OCI-LY3 (cell line): ENCODE measurements around the gene EFCAB8.

ENCODE experiments used
- H2AFZ ChIP-seq: fragments of 200-600, 300-600 bp; shearing (Covaris generic); 2 replicates; pipeline ENCODE4 v1.6.0; 2014; ENCODE audit warnings: antibody characterized with exemption, low read depth, low read length
- H3K27ac ChIP-seq: fragments of 200-600, 300-600 bp; sonication (generic); 2 replicates; pipeline ENCODE4 v1.5.1; 2014; ENCODE audit warnings: mild to moderate bottlenecking, low read length, moderate library complexity, mixed read lengths
- H3K27me3 ChIP-seq: fragments of 200-600, 300-600 bp; sonication (generic); 2 replicates; pipeline ENCODE4 v1.6.1; 2014; ENCODE audit warnings: low read depth, low read length, mixed read lengths
- H3K36me3 ChIP-seq: fragments of 200-600, 300-600 bp; sonication (generic); replicated peaks from 2 replicates; pipeline ENCODE3; 2014; ENCODE audit warnings: low read depth, low read length, mixed read lengths
- H3K4me1 ChIP-seq: fragments of 300-600, 200-600 bp; sonication (generic); 2 replicates; pipeline ENCODE4 v1.6.1; 2014; ENCODE audit warnings: low read length, mixed read lengths
- H3K4me2 ChIP-seq: fragments of 200-600, 300-600 bp; sonication (generic); 2 replicates; pipeline ENCODE4 v1.6.1; 2014; ENCODE audit warnings: low read length, mixed read lengths
- H3K4me3 ChIP-seq: fragments of 300-600, 200-600 bp; sonication (generic); 2 replicates; pipeline ENCODE4 v1.5.1; 2014; ENCODE audit warnings: antibody characterized with exemption, mild to moderate bottlenecking, low read length, moderate library complexity
- H3K79me2 ChIP-seq: fragments of 300-600, 200-600 bp; shearing (Covaris generic); 2 replicates; pipeline ENCODE4 v1.6.1; 2014; ENCODE audit warnings: mild to moderate bottlenecking, low read length, mixed read lengths
- H3K9ac ChIP-seq: fragments of 300-600, 200-600 bp; shearing (Covaris generic); 2 replicates; pipeline ENCODE4 v1.6.0; 2014; ENCODE audit warnings: mild to moderate bottlenecking, low read length, moderate library complexity
- H3K9me3 ChIP-seq: fragments of 200-600, 300-600 bp; shearing (Covaris generic); 2 replicates; pipeline ENCODE4 v1.6.1; 2014; ENCODE audit warnings: low read length, mixed read lengths; ENCODE audit not compliant: insufficient read depth
- H4K20me1 ChIP-seq: fragments of 200-600, 300-600 bp; sonication (generic); 2 replicates; pipeline ENCODE4 v1.6.1; 2016; ENCODE audit warnings: low read length, mixed read lengths; ENCODE audit not compliant: insufficient read depth
- EZH2phosphoT487 ChIP-seq: fragments of 200-600 bp; shearing (Covaris generic); IDR thresholded peaks from 2 replicates; pipeline ENCODE4 v1.6.1; 2018; ENCODE audit warnings: antibody characterized with exemption, mixed run types, low read depth
- TF ChIP-seq, protein P1 (sequence below): fragments of 200-600, 300-600 bp; sonication (generic); IDR thresholded peaks from 2 replicates; pipeline ENCODE4 v1.5.1; 2014; ENCODE audit warnings: antibody characterized with exemption, low read length, low read depth

Gene EFCAB8

DNA sequence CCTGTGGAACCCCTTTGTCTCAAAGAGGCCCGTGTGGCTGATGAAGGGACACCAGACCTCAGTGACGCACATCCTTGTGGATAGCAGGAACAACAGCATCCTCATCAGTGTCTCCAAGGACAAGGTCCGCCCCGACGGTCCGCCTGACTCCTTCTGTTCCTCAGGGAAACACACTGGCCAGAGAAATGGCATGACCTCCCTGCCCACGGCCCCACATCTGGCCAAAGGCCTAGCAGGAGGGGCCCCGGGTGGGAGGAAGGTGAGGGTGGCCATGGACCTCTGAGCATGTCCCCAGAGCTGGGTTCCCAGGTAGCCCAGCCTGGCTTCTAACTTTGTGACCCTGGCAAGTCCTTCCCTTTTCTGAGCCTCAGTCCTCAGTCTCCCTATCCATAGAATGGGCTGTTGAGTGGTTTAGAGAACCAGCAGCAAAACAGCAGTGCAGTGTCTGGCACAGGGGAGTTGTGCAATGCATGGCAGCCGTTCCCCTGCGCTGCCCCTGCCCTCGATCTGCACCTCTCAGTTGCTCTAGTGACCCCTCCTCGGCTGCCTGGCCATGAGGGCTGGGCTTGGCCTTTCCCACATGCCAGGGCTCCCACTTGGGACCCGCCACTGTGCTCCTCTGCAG, 48.3 kb downstream of the EFCAB8 start:
- Histone ChIP-seq H3K4me2 (no peak overlapping the region), H3K9ac (no peak overlapping the region), H3K4me1 (no peaks in the 10 kb centered on the region), H3K4me3 (no peak overlapping the region), H3K27ac (no peak overlapping the region), H2AFZ (no peak overlapping the region), H3K27me3 (no peaks in the 10 kb centered on the region), H3K79me2 (no peaks in the 10 kb centered on the region), H4K20me1 (no peaks in the 10 kb centered on the region), H3K36me3 (no peaks in the 10 kb centered on the region), H3K9me3 (no peaks in the 10 kb centered on the region)
- TF ChIP-seq EZH2phosphoT487: no peak
- TF ChIP-seq, protein P1, sequence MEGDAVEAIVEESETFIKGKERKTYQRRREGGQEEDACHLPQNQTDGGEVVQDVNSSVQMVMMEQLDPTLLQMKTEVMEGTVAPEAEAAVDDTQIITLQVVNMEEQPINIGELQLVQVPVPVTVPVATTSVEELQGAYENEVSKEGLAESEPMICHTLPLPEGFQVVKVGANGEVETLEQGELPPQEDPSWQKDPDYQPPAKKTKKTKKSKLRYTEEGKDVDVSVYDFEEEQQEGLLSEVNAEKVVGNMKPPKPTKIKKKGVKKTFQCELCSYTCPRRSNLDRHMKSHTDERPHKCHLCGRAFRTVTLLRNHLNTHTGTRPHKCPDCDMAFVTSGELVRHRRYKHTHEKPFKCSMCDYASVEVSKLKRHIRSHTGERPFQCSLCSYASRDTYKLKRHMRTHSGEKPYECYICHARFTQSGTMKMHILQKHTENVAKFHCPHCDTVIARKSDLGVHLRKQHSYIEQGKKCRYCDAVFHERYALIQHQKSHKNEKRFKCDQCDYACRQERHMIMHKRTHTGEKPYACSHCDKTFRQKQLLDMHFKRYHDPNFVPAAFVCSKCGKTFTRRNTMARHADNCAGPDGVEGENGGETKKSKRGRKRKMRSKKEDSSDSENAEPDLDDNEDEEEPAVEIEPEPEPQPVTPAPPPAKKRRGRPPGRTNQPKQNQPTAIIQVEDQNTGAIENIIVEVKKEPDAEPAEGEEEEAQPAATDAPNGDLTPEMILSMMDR: no peak

DNA sequence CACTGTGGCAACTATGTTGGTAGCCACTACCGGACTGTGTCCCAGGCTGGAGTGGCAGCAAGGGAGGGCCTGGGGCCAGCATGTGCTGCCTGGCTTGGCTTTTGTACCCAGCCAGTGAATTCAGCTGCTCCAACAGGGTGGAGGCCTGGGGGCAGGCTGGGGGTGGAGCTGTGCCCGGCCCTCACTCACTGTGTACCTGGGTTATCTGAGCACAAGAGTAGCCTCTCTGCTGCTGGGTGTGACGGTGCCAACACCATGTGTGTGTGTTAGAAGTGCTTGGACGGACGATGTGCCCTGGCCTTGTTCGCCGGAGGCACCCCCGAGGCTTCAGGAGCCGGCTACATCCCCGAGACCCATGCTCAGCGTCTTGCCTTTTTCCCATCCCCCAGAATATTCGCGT, 49.2 kb downstream of the EFCAB8 start:
- Histone ChIP-seq H4K20me1 (no peaks in the 10 kb centered on the region), H3K4me3 (no peak overlapping the region), H2AFZ (no peak overlapping the region), H3K79me2 (no peaks in the 10 kb centered on the region), H3K27ac (no peak overlapping the region), H3K4me1 (no peaks in the 10 kb centered on the region), H3K36me3 (no peaks in the 10 kb centered on the region), H3K9ac (no peak overlapping the region), H3K27me3 (no peaks in the 10 kb centered on the region), H3K9me3 (no peaks in the 10 kb centered on the region), H3K4me2 (no peak overlapping the region)
- TF ChIP-seq, protein P1: no peak
- TF ChIP-seq EZH2phosphoT487: no peak

DNA sequence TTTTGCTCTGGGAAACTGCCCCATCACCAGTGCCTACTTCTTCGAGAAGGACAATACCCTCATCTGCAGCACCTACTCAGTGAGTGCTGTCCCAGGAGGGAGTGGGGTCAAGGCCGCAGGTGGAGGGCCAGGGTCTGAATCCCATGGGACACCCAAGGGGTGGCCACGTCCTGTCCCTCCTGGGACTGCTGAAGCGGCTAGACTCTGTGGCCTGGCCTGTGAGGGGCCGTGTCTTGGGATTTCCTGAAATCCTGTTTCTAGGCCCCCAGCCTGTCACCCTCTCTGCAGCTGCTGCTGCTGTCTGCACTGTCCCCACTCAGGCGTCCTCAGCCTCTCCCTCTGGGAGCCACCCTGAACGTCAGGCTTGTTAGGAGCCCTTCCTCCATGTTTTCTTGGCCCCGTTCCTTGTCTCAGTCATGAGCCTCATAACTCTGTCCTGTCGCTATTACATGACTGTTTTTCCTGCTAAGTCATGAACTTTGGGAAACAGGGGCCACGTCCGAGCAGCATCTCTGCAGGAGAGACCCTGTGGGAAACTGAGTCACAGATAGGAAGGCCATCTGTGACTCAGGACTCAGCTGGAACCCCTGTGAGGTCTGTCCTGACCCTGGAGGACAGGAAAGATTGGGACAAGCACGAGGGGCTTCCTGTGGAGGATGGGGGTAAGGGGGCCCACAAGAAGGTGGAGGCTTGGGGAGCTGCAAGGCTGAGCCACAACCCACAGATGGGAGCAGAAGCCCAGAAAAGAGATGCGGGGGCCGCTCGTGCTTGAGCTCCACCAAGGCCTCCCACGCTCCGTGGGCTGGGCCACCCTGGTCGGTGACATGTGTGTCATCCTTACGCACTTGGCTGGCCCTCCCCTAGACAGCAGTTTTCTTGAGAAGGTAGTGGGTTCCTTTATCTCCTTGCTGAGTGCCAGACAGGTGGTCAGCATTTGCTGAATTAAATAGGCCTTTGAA, 49.9 kb downstream of the EFCAB8 start:
- Histone ChIP-seq H3K79me2 (no peaks in the 10 kb centered on the region), H3K4me1 (no peaks in the 10 kb centered on the region), H3K27ac (no peak overlapping the region), H3K36me3 (no peaks in the 10 kb centered on the region), H3K4me2 (no peak overlapping the region), H3K27me3 (no peaks in the 10 kb centered on the region), H2AFZ (no peak overlapping the region), H3K9ac (no peak overlapping the region), H4K20me1 (no peaks in the 10 kb centered on the region), H3K9me3 (no peaks in the 10 kb centered on the region), H3K4me3 (no peak overlapping the region)
- TF ChIP-seq, protein P1: no peak
- TF ChIP-seq EZH2phosphoT487: no peak

DNA sequence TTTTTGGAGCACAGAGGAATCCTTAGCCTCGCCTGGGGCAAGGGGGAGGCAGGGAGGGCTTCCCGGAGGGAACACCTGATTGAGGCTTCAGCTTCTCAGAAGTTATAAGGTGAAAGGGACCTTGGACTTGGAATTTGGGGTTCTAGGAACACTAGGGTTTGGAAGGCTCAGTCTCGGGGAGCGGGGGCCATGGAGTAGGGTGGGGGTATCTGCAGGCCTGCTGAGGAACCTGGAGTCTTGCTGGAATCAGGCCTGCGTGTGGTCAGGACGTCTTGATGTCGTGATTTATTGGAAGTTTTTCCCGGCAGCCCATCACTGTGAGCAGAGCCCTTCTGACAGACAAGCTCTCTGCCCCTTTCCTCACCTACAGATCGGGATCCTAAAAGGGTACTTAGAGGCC, 50.7 kb downstream of the EFCAB8 start:
- H4K20me1 ChIP-seq: no peaks in the 10 kb centered on the region
- H3K79me2 ChIP-seq: no peaks in the 10 kb centered on the region
- no peak overlapping the region for H3K9ac ChIP-seq
- H3K9me3 ChIP-seq: no peaks in the 10 kb centered on the region
- H3K27me3 ChIP-seq: no peaks in the 10 kb centered on the region
- H3K4me3 ChIP-seq: no peak overlapping the region
- no peak overlapping the region for H3K4me2 ChIP-seq
- no peak overlapping the region for H3K27ac ChIP-seq
- no peak overlapping the region for H2AFZ ChIP-seq
- H3K36me3 ChIP-seq: no peaks in the 10 kb centered on the region
- TF ChIP-seq, protein P1: no peak
- TF ChIP-seq EZH2phosphoT487: no peak
- H3K4me1 ChIP-seq: no peaks in the 10 kb centered on the region
